H9 (cell line): ENCODE results near the gene UBE2L6. TPM values are rescaled to one million over a fixed set of nuclear protein-coding genes. Genes with fewer than 3 reads are reported as not detected.

Source experiments
- DNase-seq: peaks from one replicate; pipeline ENCODE4 v3.0.0-alpha.2; 2017
- H2AFZ ChIP-seq: one replicate; pipeline ENCODE4 v1.6.1; 2013; ENCODE audit warnings: mild to moderate bottlenecking, low read length, control low read depth, moderate library complexity
- H2AK5ac ChIP-seq: 2 replicates; pipeline ENCODE4 v1.6.1; 2013; ENCODE audit warnings: low read length, control low read depth, mixed read lengths; ENCODE audit not compliant: insufficient read length
- H2BK120ac ChIP-seq: one replicate; pipeline ENCODE4 v1.6.1; 2013; ENCODE audit warnings: low read depth, mild to moderate bottlenecking, low read length, control low read depth, inconsistent platforms; ENCODE audit not compliant: poor library complexity, severe bottlenecking
- H2BK12ac ChIP-seq: 2 replicates; pipeline ENCODE4 v1.6.1; 2013; ENCODE audit warnings: low read length, control low read depth, mixed read lengths, low read depth; ENCODE audit not compliant: insufficient read length
- H2BK15ac ChIP-seq: 2 replicates; pipeline ENCODE4 v1.6.1; 2013; ENCODE audit warnings: low read depth, low read length, control low read depth
- H2BK20ac ChIP-seq: one replicate; pipeline ENCODE4 v1.6.1; 2013; ENCODE audit warnings: low read depth, mild to moderate bottlenecking, low read length, control low read depth, inconsistent platforms; ENCODE audit not compliant: poor library complexity, severe bottlenecking
- H2BK5ac ChIP-seq: 2 replicates; pipeline ENCODE4 v1.6.1; 2013; ENCODE audit warnings: low read length, control low read depth, mixed read lengths; ENCODE audit not compliant: insufficient read length
- H3K14ac ChIP-seq: 2 replicates; pipeline ENCODE4 v1.6.1; 2013; ENCODE audit warnings: low read length, control low read depth; ENCODE audit not compliant: insufficient read depth
- H3K18ac ChIP-seq: 2 replicates; pipeline ENCODE4 v1.6.1; 2013; ENCODE audit warnings: low read depth, mild to moderate bottlenecking, mixed read lengths, low read length, control low read depth; ENCODE audit not compliant: insufficient read length
- H3K23ac ChIP-seq: 2 replicates; pipeline ENCODE4 v1.6.1; 2013; ENCODE audit warnings: low read length, control low read depth, mixed read lengths, low read depth; ENCODE audit not compliant: insufficient read length
- H3K23me2 ChIP-seq: 2 replicates; pipeline ENCODE4 v1.6.1; 2013; ENCODE audit warnings: low read depth, mild to moderate bottlenecking, mixed read lengths, low read length, control low read depth; ENCODE audit not compliant: insufficient read length, poor library complexity, severe bottlenecking
- H3K27ac ChIP-seq: 2 replicates; pipeline ENCODE4 v1.5.1; 2013; ENCODE audit warnings: low read length, control low read depth, mixed read lengths, low read depth; ENCODE audit not compliant: insufficient read length
- H3K27me3 ChIP-seq: 2 replicates; pipeline ENCODE4 v1.6.1; 2013; ENCODE audit warnings: low read length, control low read depth, inconsistent platforms; ENCODE audit not compliant: insufficient read depth
- H3K4ac ChIP-seq: 2 replicates; pipeline ENCODE4 v1.6.1; 2013; ENCODE audit warnings: low read depth, mild to moderate bottlenecking, control low read depth, inconsistent platforms, low read length, moderate library complexity
- H3K4me1 ChIP-seq: 2 replicates; pipeline ENCODE4 v1.6.1; 2013; ENCODE audit warnings: low read length, control low read depth, inconsistent platforms; ENCODE audit not compliant: insufficient read depth
- H3K4me2 ChIP-seq: 2 replicates; pipeline ENCODE4 v1.6.1; 2013; ENCODE audit warnings: low read length, control low read depth, mixed read lengths; ENCODE audit not compliant: insufficient read length, insufficient read depth
- H3K56ac ChIP-seq: 2 replicates; pipeline ENCODE4 v1.6.1; 2013; ENCODE audit warnings: low read depth, mild to moderate bottlenecking, mixed read lengths, low read length, control low read depth; ENCODE audit not compliant: insufficient read length
- H3K79me1 ChIP-seq: 2 replicates; pipeline ENCODE4 v1.6.1; 2013; ENCODE audit warnings: low read depth, mild to moderate bottlenecking, moderate library complexity, low read length, control low read depth, inconsistent platforms; ENCODE audit not compliant: insufficient read depth, poor library complexity, severe bottlenecking
- H3K79me2 ChIP-seq: 2 replicates; pipeline ENCODE4 v1.6.1; 2013; ENCODE audit warnings: low read length, control low read depth, inconsistent platforms; ENCODE audit not compliant: insufficient read depth
- H3K9ac ChIP-seq: 2 replicates; pipeline ENCODE4 v1.6.1; 2013; ENCODE audit warnings: low read length, control low read depth, mixed read lengths; ENCODE audit not compliant: insufficient read length; ENCODE audit errors: extremely low read depth
- H3K9me3 ChIP-seq: one replicate; pipeline ENCODE4 v1.6.1; 2013; ENCODE audit warnings: low read depth, low read length, inconsistent platforms; ENCODE audit not compliant: control insufficient read depth
- H3T11ph ChIP-seq: one replicate; pipeline ENCODE4 v1.6.1; 2013; ENCODE audit warnings: mild to moderate bottlenecking, low read length, control low read depth, inconsistent platforms
- H4K20me1 ChIP-seq: one replicate; pipeline ENCODE4 v1.6.1; 2013; ENCODE audit not compliant: control insufficient read depth, insufficient read length, insufficient read depth
- H4K5ac ChIP-seq: 2 replicates; pipeline ENCODE4 v1.6.1; 2013; ENCODE audit warnings: low read depth, mild to moderate bottlenecking, mixed read lengths, low read length, control low read depth; ENCODE audit not compliant: insufficient read length
- H4K8ac ChIP-seq: replicated peaks from 2 replicates; pipeline ENCODE4 v1.6.1; 2013; ENCODE audit warnings: low read length, control low read depth, mixed read lengths, low read depth; ENCODE audit not compliant: insufficient read length
- H4K91ac ChIP-seq: 2 replicates; pipeline ENCODE4 v1.6.1; 2013; ENCODE audit warnings: low read depth, mild to moderate bottlenecking, moderate library complexity, mixed read lengths, low read length, control low read depth; ENCODE audit not compliant: insufficient read length
- H3K27ac Mint-ChIP-seq, 3 experiments: 2 replicates in 2 of 3; 3 replicates in 1 of 3; pipeline ENCODE4 v1.8.0; 2020 to 2021; ENCODE audit warnings: mixed read lengths in 3 of 3, mild to moderate bottlenecking in 1 of 3, moderate library complexity in 1 of 3
- H3K27me3 Mint-ChIP-seq: 2 replicates; pipeline ENCODE4 v1.8.0; 2021; ENCODE audit warnings: low read depth, mild to moderate bottlenecking, moderate library complexity, mixed read lengths
- H3K36me3 Mint-ChIP-seq, 3 experiments: 2 replicates in 2 of 3; 3 replicates in 1 of 3; pipeline ENCODE4 v1.8.0; 2020 to 2021; ENCODE audit warnings: low read depth in 3 of 3, mixed read lengths in 3 of 3; ENCODE audit not compliant: insufficient read depth in 1 of 3
- H3K4me1 Mint-ChIP-seq, 2 experiments: 2 replicates each; pipeline ENCODE4 v1.8.0; 2020; ENCODE audit warnings: mixed read lengths in 2 of 2
- H3K4me3 Mint-ChIP-seq, 2 experiments: 2 replicates in 1 of 2; 3 replicates in 1 of 2; pipeline ENCODE4 v1.8.0; 2020 to 2021; ENCODE audit warnings: mild to moderate bottlenecking in 2 of 2, mixed read lengths in 2 of 2, moderate library complexity in 1 of 2
- H3K9me3 Mint-ChIP-seq, 2 experiments: 2 replicates in 1 of 2; 3 replicates in 1 of 2; pipeline ENCODE4 v1.8.0; 2020; ENCODE audit warnings: mild to moderate bottlenecking in 2 of 2, mixed read lengths in 2 of 2, moderate library complexity in 1 of 2
- WGBS: extraction: QIAGEN DNeasy Blood & Tissue Kit; methylation state at CpG from one replicate; pipeline ENCODE4 v1.1.7; 2013; ENCODE audit warnings: missing lambda C conversion rate, low lambda C conversion rate, mixed read lengths; ENCODE audit not compliant: insufficient read length; ENCODE audit errors: extremely low coverage; 5-methylcytosine and 5-hydroxymethylcytosine counted together
- total RNA-seq: library from RNA; stranded (reverse); gene quantifications from 2 replicates; pipeline ENCODE4 v1.2.1, GENCODE V29; 2021
- TF ChIP-seq, protein P1 (sequence below): fragments of 200-600 bp; sonication (generic); conservative IDR thresholded peaks from 3 replicates; pipeline ENCODE4 v1.8.0; 2021; ENCODE audit warnings: antibody characterized with exemption, mild to moderate bottlenecking

The UBE2L6 gene
- total RNA-seq, 1 experiment from 2014 or later: 38.9 TPM

DNA sequence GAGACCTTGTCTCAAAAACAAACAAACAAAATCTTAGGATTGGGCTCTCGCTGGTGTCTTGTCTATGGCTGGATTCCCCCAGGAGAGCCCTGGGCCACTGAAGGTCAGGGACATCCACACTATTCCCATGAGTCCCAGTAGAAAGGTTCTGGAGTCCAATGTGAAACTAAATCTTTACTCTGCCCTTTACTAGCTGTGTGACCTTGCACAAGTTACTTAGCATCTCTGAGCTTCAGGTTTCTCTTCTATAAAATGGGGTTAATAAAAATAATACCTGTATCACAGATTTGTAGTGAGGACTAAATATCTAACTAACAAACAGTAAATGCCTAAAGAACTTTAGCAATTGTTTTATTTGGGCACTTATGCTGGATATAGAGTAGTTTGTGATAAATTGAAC lies 61.0 kb downstream of the UBE2L6 start:
- no peak overlapping the region for H2AK5ac ChIP-seq
- H4K91ac ChIP-seq: no peak overlapping the region
- H3K18ac ChIP-seq: no peak overlapping the region
- H3K4me2 ChIP-seq: no peak overlapping the region
- Mint-ChIP-seq H3K4me3 (no peak overlapping the region), H3K36me3 (no peaks in the 10 kb centered on the region; a peak in 3 of 7 replicates), H3K27me3 (no peaks in the 10 kb centered on the region; the same call in 1 of the 2 replicates), H3K27ac (no peak overlapping the region), H3K9me3 (no peaks in the 10 kb centered on the region), H3K4me1 (peaks cover 12 to 20% of the 10 kb centered on the region in 2 experiments)
- no CpG with 5 or more reads among the region's 1 CpG for WGBS
- no peak overlapping the region for H3K56ac ChIP-seq
- no peaks in the 10 kb centered on the region for H3K23me2 ChIP-seq
- no peak overlapping the region for H3K14ac ChIP-seq
- no peaks in the 10 kb centered on the region for H3K9me3 ChIP-seq
- H2BK12ac ChIP-seq: no peak overlapping the region
- no peak overlapping the region for H2BK5ac ChIP-seq
- no peak overlapping the region for H3T11ph ChIP-seq
- no peak overlapping the region for H4K5ac ChIP-seq
- H3K4ac ChIP-seq: no peak overlapping the region
- H4K20me1 ChIP-seq: no peaks in the 10 kb centered on the region
- H3K79me1 ChIP-seq: no peaks in the 10 kb centered on the region
- no peak overlapping the region for H3K9ac ChIP-seq
- H2AFZ ChIP-seq: no peak overlapping the region
- no peaks in the 10 kb centered on the region for H3K79me2 ChIP-seq
- no peaks in the 10 kb centered on the region for H3K27me3 ChIP-seq
- TF ChIP-seq, protein P1, sequence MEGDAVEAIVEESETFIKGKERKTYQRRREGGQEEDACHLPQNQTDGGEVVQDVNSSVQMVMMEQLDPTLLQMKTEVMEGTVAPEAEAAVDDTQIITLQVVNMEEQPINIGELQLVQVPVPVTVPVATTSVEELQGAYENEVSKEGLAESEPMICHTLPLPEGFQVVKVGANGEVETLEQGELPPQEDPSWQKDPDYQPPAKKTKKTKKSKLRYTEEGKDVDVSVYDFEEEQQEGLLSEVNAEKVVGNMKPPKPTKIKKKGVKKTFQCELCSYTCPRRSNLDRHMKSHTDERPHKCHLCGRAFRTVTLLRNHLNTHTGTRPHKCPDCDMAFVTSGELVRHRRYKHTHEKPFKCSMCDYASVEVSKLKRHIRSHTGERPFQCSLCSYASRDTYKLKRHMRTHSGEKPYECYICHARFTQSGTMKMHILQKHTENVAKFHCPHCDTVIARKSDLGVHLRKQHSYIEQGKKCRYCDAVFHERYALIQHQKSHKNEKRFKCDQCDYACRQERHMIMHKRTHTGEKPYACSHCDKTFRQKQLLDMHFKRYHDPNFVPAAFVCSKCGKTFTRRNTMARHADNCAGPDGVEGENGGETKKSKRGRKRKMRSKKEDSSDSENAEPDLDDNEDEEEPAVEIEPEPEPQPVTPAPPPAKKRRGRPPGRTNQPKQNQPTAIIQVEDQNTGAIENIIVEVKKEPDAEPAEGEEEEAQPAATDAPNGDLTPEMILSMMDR: no peak
- H4K8ac ChIP-seq: no peak overlapping the region
- no peak overlapping the region for H2BK120ac ChIP-seq
- H2BK15ac ChIP-seq: no peak overlapping the region
- no peak overlapping the region for H3K27ac ChIP-seq
- no peak overlapping the region for H2BK20ac ChIP-seq
- 0 out of 2 replicates have a peak, but pooled peaks cover 2% of the 10 kb centered on the region for H3K4me1 ChIP-seq
- H3K23ac ChIP-seq: no peak overlapping the region
- no peak for DNase-seq
